Fibroblast of mammary gland (primary cell): ENCODE results near the gene ENKUR.

Source experiments
- DNase-seq: peaks from one replicate; pipeline ENCODE4 v3.0.0-alpha.2; 2010; ENCODE audit warnings: low read depth
- H3K4me3 ChIP-seq: 2 replicates; pipeline ENCODE4 v1.5.1; 2011; ENCODE audit warnings: low read depth, mild to moderate bottlenecking, low read length, moderate library complexity; ENCODE audit not compliant: control insufficient read depth
- TF ChIP-seq, protein P1 (sequence below): conservative IDR thresholded peaks from 2 replicates; pipeline ENCODE4 v1.5.1; 2011; ENCODE audit warnings: low read depth, low read length, inconsistent platforms; ENCODE audit not compliant: control insufficient read depth, insufficient read depth

Gene ENKUR

DNA sequence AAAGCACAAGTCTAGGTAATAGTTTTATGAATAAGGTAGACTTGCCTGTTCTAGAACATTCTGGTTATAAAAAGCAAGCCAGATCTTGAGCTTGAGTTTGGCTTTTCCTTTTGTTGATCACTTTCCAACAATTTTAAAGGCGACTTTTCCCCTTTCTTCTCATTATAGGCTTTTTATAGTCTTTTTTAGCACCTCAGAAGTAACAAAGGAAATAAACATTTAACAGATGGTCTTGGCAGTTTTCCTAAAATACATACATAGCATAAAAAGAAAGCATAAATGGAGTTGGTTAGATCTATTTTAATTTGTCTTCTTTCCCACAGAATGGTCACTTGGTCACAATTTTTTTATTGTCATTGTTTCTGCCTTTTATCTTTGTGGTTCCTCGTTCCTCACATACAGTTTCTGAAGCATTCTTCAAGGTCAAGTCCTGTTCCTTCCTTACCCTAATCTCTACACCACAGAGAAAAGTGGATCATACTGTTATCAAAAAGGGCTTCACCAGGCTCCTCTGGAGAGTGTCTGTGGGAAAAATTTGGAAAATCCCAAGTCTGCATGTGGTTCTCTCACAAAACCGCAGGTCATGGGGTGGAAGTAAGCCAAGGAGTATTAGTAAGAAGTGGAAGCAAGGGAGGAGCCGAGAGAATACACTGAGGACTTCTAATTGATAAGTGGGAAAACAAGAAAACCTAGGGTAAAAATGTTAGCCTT, 31.8 kb upstream of the ENKUR start:
- H3K4me3 ChIP-seq: no peak overlapping the region
- peak; percentile 92 for DNase-seq
- TF ChIP-seq, protein P1, sequence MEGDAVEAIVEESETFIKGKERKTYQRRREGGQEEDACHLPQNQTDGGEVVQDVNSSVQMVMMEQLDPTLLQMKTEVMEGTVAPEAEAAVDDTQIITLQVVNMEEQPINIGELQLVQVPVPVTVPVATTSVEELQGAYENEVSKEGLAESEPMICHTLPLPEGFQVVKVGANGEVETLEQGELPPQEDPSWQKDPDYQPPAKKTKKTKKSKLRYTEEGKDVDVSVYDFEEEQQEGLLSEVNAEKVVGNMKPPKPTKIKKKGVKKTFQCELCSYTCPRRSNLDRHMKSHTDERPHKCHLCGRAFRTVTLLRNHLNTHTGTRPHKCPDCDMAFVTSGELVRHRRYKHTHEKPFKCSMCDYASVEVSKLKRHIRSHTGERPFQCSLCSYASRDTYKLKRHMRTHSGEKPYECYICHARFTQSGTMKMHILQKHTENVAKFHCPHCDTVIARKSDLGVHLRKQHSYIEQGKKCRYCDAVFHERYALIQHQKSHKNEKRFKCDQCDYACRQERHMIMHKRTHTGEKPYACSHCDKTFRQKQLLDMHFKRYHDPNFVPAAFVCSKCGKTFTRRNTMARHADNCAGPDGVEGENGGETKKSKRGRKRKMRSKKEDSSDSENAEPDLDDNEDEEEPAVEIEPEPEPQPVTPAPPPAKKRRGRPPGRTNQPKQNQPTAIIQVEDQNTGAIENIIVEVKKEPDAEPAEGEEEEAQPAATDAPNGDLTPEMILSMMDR: no peak

DNA sequence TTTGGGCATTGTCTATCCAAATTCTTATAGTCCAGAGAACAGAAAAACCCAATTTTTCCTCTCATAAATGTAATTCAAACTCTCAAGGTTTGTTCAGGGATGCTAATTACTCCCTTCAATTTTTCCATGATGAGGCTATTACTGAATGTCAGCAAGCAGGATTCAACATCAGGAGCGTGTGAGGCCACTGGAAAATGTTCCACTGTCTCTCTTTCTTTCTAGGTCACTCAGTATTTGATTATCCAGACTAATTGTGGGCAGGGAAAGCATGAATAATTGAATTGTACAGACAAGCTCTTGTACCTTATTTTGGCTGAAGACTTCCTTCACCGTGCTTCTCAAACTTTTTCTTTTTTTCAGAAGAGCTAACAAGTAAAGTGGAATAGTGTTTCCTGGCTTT, 31.1 kb upstream of the ENKUR start:
- TF ChIP-seq, protein P1: no peak
- no peak overlapping the region for H3K4me3 ChIP-seq
- DNase-seq: no peak

DNA sequence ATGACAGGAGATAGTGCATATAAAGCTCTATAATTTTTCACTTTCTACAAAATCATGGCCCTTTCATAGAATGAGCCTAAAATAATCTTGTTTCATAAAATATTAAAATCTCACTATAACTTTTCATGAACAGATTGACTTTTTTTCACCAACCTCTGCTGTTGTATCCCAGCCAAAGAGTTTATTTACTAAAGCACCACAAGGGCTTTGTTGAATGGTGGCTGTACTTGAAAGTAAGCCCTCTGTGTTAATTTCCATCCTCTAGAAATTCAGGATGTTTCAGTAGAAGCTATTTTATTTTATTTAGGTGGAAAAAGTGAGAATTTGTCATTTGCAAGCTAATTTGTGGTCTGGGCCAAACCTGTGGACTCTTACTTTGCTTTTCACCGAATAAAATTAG, 30.7 kb upstream of the ENKUR start:
- no peak overlapping the region for H3K4me3 ChIP-seq
- TF ChIP-seq, protein P1: no peak
- DNase-seq: no peak

DNA sequence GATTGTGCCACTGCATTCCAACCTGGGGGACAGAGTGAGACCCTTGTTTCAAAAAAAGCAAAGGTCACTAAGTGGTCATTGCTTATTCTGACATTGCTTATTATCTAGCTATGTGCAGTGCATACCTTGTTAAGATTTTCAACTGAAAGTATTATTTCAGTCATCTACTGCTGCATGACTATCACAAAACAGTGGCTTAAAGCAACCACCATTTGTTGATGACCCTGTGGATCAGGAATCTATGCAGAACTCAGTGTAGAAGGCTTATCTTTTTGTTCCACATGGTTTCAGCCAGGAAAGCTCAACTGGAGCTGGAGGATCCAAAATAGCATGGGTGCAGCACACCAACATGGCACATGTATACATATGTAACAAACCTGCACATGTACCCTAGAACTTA, 23.6 kb upstream of the ENKUR start:
- no peak for DNase-seq
- H3K4me3 ChIP-seq: no peak overlapping the region
- TF ChIP-seq, protein P1: no peak

DNA sequence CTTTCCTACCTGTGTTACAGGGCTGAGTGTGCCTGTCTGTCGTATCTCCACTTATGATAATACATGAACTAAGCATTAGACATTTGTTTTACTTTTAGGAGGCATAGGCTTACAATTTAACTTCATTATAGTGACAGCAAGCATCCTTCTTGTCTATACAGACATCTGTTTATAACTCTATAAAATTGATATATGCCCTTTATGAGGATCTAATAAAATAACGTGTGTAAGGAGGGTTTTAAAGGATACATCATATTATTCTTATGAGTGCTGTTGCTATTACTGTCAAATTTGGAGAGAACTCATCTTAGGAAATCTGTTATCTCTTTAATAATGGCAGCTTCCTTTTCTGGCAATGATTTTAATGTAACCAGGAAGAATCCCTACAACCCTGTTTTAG, 22.4 kb upstream of the ENKUR start:
- no peak for DNase-seq
- no peak overlapping the region for H3K4me3 ChIP-seq
- TF ChIP-seq, protein P1: no peak

DNA sequence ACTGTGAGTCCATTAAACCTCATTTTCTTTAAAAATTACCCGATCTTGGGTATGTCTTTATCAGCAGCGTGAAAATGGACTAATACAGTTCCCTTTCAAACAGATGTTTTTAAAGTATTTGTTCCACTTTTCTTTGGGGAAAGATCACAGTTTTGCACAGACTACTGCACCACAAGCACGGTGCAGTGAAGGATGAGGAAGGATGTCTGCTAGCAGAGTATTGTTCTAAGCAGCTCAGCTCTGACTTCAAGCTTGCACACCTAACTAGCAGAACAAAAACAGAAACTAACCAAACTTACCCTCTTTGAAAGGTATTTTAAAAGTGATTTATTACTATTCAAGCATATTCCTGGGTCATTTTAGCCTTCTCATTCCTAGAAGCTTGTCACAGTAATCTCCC, 20.4 kb upstream of the ENKUR start:
- TF ChIP-seq, protein P1: no peak
- H3K4me3 ChIP-seq: no peak overlapping the region
- DNase-seq: no peak

DNA sequence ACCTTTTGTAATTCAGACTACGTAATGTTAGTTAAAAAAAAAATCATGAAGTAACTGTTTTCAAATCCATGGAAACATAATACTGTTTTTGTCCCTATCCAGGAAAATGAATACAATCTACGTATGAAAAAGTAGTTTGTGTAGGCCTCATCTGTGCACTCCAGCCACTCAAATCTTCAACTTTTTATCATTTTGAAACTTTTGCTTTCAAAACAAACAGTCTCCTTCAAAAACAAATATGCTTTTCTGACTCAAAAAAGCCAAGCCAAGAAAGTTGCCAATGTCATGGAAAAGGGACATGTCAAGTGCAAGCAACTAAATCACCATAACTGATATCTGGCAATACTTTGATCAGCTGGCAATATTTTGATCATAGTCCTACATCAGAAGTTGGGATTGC, 13.6 kb upstream of the ENKUR start:
- TF ChIP-seq, protein P1: no peak

More for the DNA sequence above, 13.6 kb upstream of the ENKUR start:
- no peak for DNase-seq
- no peak overlapping the region for H3K4me3 ChIP-seq
